ENCODE results near the gene NEK5. TPM values are rescaled to one million over a fixed set of nuclear protein-coding genes. Genes with fewer than 3 reads are reported as not detected.

NEK5 gene
- total RNA-seq, 1 experiment from 2014 or later = not detected

GRCh38 chr13:52010890-52011631, 117.8 kb downstream of the NEK5 start, which contains the start of gene ATP7B:
ATP7B (minus strand) TSS chr13:52011450; CDS start chr13:52011337, 113 bp downstream.
- Histone ChIP-seq H3K9me2 (ENCODE audit: insufficient read depth) (no peaks in the 10 kb centered on the region), H3F3A (ENCODE audit: insufficient read depth, low read depth) (no peaks in the 10 kb centered on the region), H4K20me1 (ENCODE audit: insufficient read depth) (no peaks in the 10 kb centered on the region), H3K27me3 (ENCODE audit: insufficient read depth, low read depth) (peaks cover 4% of the 10 kb centered on the region; the same call in 1 of the 2 replicates), H3K27ac (peak within 1 kb of the TSS; percentile 41), H2AFZ (peak within 1 kb of the TSS; percentile 98), H3K9me3 (ENCODE audit: insufficient read depth, low read depth) (no peaks in the 10 kb centered on the region), H3K36me3 (ENCODE audit: low read depth) (no peaks in the 10 kb centered on the region), H3K4me2 (peak within 1 kb of the TSS; percentile 84), H3K79me2 (ENCODE audit: low read depth) (peaks cover 38% of the 10 kb centered on the region), H3K4me3 (peak within 1 kb of the TSS; percentile 97), H3K4me1 (replicated peaks; ENCODE audit: insufficient read depth) (peaks cover 9% of the 10 kb centered on the region)
- TF ChIP-seq EZH2 (IDR thresholded peaks at IDR 0.05; ENCODE audit: low read depth) (no peak), CTCF (conservative IDR thresholded peaks at IDR 0.05) (no peak)
- BruUV-seq (replicated peaks) = no TSS peak
- ChIA-PET CTCF (no interaction called here), POLR2A (ENCODE audit: unreplicated experiment) (no interaction called here)
- DNase-seq = no peak
- intact Hi-C loops (cut with micrococcal nuclease; ENCODE audit: unreplicated experiment) = loop anchor here (5.0 kb wide), 1 partner anchor 441 kb away; the partner anchor contains the start of gene VPS36

- Histone ChIP-seq H3K36me3 (ENCODE audit: low read depth) (no peaks in the 10 kb centered on the region), H3K27me3 (ENCODE audit: insufficient read depth, low read depth) (peaks cover 4% of the 10 kb centered on the region; the same call in 1 of the 2 replicates), H3K4me3 (no peak overlapping the region), H3K9me3 (ENCODE audit: insufficient read depth, low read depth) (no peaks in the 10 kb centered on the region), H3K4me1 (replicated peaks; ENCODE audit: insufficient read depth) (peaks cover 9% of the 10 kb centered on the region), H3K9me2 (ENCODE audit: insufficient read depth) (no peaks in the 10 kb centered on the region), H3K79me2 (ENCODE audit: low read depth) (peaks cover 27% of the 10 kb centered on the region), H2AFZ (no peak overlapping the region), H4K20me1 (ENCODE audit: insufficient read depth) (no peaks in the 10 kb centered on the region), H3K4me2 (no peak overlapping the region), H3K27ac (no peak overlapping the region), H3F3A (ENCODE audit: insufficient read depth, low read depth) (no peaks in the 10 kb centered on the region)
- ChIA-PET POLR2A (ENCODE audit: unreplicated experiment) (no interaction called here), CTCF (no interaction called here)
- intact Hi-C loops (cut with micrococcal nuclease; ENCODE audit: unreplicated experiment) = loop anchor here (5.0 kb wide), 1 partner anchor 442 kb away; the partner anchor contains the start of gene VPS36
- no peak for DNase-seq
- BruUV-seq (replicated peaks) = no TSS peak
- no peak for TF ChIP-seq CTCF (conservative IDR thresholded peaks at IDR 0.05)
- TF ChIP-seq EZH2 (IDR thresholded peaks at IDR 0.05; ENCODE audit: low read depth) = no peak
Measured at GRCh38 chr13:52009946-52010345, 118.9 kb downstream of the NEK5 start.

GRCh38 chr13:52006523-52007245, 122.2 kb downstream of the NEK5 start:
- intact Hi-C loops (cut with micrococcal nuclease; ENCODE audit: unreplicated experiment) = no loop called here
- Histone ChIP-seq H3K4me1 (replicated peaks; ENCODE audit: insufficient read depth) (no peaks in the 10 kb centered on the region), H3K4me2 (no peak overlapping the region), H3K9me3 (ENCODE audit: insufficient read depth, low read depth) (no peaks in the 10 kb centered on the region), H3K4me3 (no peak overlapping the region), H3K27me3 (ENCODE audit: insufficient read depth, low read depth) (peaks cover 4% of the 10 kb centered on the region; the same call in 1 of the 2 replicates), H3F3A (ENCODE audit: insufficient read depth, low read depth) (no peaks in the 10 kb centered on the region), H4K20me1 (ENCODE audit: insufficient read depth) (no peaks in the 10 kb centered on the region), H3K27ac (no peak overlapping the region), H3K36me3 (ENCODE audit: low read depth) (no peaks in the 10 kb centered on the region), H3K9me2 (ENCODE audit: insufficient read depth) (no peaks in the 10 kb centered on the region), H2AFZ (no peak overlapping the region), H3K79me2 (ENCODE audit: low read depth) (no peaks in the 10 kb centered on the region)
- BruUV-seq (replicated peaks) = no TSS peak
- TF ChIP-seq EZH2 (IDR thresholded peaks at IDR 0.05; ENCODE audit: low read depth) (no peak), CTCF (conservative IDR thresholded peaks at IDR 0.05) (no peak)
- POLR2A ChIA-PET (ENCODE audit: unreplicated experiment) = no interaction called here
- CTCF ChIA-PET = no interaction called here
- DNase-seq = no peak
